OCI-LY7 (cell line): ENCODE data around the gene EXOG.

Source experiments
- CTCF ChIP-seq: fragments of 200-600 bp; sonication (generic); conservative IDR thresholded peaks from 2 replicates; pipeline ENCODE4 v1.5.1; 2014; ENCODE audit warnings: mild to moderate bottlenecking, antibody characterized with exemption, low read length, moderate library complexity, mixed read lengths
- EZH2phosphoT487 ChIP-seq: fragments of 200-600 bp; sonication (generic); IDR thresholded peaks from 2 replicates; pipeline ENCODE4 v1.6.1; 2018; ENCODE audit warnings: low read depth, borderline replicate concordance, mild to moderate bottlenecking, mixed run types, antibody characterized with exemption, low read length, moderate library complexity, mixed read lengths

DNA sequence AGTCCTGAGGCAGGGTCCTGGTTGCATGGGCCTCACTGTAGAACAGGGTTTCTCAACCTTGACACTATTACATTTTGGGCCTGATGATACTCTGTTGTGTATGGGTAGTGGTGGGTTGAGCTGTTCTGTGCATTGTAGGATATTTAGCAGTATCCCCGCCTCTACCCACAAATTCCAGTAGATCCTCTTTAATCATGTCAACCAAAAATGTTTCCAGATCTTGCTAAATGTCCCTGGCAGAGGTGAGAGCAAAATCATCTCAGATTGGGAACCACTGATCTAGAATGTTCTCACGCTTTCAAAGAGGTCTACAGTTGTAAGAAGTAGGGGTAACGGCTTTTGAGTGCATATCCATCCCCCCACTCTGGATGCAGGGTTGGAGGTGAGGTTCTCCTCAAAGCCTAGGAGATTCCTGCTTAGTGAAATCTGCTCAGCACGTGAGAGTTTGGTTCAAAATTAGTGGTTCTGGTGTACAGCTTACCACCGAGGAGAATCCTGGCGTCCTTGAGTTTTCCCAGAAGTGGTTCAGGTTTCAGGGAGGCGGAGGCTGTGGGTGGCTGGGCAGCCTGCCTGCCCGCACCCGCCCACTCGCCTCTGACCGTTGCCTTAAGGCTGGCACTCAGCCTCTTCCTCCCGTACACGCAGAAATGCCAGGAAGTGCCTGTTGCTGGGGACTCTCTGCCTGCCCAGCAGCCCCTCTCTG lies 37.2 kb upstream of the EXOG start:
- TF ChIP-seq CTCF (no peak), EZH2phosphoT487 (no peak)
